GM18907 (cell line): ENCODE measurements around the gene AIDA.

Source experiments
- ATAC-seq: cut with Tn5 transposase; IDR thresholded peaks from one replicate; pipeline ENCODE4 v1.9.1; 2021; ENCODE audit warnings: mild to moderate bottlenecking, moderate library complexity; ENCODE audit not compliant: unreplicated experiment

The AIDA gene

GRCh38 chr1:222653178-222653827 lies 59.0 kb downstream of the AIDA start:
- peak; percentile 76 for ATAC-seq

DNA sequence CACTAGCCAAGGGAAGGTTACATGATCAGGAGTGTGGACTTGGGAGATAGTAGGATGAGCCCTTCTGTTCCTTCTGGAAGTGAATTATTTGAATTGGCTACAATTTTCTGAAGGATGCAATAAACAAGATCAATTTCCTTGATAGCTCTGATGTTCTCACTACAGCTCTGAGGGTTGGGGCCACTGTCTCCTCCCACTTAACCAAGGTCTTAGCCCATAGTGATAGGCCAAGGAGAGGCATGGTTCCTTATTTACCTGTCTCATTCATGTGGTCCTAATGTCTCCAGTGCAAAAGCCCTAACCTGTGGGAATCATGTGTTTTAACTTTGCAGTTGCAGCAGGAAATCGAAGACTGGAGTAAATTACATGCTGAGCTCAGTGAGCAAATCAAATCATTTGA lies 59.6 kb downstream of the AIDA start:
- no peak for ATAC-seq

GRCh38 chr1:222644636-222644980 lies 67.7 kb downstream of the AIDA start:
- ATAC-seq: no peak

- peak; percentile 96 for ATAC-seq
Measured at GRCh38 chr1:222643938-222644635, 68.2 kb downstream of the AIDA start.

GRCh38 chr1:222643606-222643937 lies 68.7 kb downstream of the AIDA start:
- no peak for ATAC-seq

GRCh38 chr1:222642468-222642867 lies 69.8 kb downstream of the AIDA start:
- no peak for ATAC-seq

DNA sequence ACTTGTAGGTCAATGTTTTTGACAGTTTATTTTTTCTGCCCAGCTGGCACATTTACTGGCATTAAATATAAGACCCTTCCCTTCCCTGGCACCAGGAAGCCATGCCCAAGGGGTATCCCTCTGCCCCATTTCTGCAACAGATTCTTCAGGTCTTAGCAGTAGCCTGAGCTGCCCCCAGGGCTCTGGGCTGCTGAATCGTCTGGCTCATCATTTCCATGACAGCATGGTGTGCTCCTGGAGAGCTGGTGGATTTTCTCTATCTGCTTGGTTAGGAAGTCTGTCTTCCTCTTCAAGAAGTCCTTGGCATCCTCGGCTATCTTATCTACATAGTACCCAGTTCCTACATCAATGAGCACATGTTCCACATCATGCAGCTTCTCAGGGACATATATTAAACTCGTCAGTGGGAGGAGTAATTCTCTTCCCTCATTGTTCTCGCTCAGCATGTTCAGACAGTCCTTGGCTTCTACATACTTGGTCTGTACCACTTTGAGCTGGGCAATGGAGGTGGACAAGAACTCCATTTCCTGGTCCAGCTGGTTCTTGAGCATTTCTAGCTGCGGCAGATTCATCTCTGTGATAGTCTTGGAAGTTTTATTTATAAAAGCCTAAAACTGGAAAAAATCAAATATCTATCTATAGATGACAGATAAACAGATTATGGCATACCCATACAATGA lies 70.9 kb downstream of the AIDA start:
- no peak for ATAC-seq

- ATAC-seq: peak; percentile 83
Measured at GRCh38 chr1:222634180-222635013, 77.9 kb downstream of the AIDA start.

DNA sequence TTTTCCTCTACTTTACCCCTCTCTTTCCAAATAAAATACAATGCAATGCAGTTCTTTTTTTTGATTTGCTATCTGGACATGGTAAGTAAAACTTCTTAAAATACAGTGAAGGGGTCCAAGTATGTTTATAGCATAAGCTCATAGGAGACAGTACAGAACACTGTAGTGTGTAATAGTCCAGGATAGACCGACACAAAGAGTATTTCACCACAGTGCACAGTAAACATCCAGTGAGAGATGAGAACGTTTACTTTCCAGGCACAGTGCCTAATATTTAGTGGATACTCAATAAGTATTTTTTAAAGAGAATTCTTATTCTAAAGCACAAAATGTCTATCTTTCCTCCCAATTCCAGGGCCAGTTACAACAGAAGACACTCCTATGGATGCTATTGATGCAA lies 79.5 kb downstream of the AIDA start:
- no peak for ATAC-seq

DNA sequence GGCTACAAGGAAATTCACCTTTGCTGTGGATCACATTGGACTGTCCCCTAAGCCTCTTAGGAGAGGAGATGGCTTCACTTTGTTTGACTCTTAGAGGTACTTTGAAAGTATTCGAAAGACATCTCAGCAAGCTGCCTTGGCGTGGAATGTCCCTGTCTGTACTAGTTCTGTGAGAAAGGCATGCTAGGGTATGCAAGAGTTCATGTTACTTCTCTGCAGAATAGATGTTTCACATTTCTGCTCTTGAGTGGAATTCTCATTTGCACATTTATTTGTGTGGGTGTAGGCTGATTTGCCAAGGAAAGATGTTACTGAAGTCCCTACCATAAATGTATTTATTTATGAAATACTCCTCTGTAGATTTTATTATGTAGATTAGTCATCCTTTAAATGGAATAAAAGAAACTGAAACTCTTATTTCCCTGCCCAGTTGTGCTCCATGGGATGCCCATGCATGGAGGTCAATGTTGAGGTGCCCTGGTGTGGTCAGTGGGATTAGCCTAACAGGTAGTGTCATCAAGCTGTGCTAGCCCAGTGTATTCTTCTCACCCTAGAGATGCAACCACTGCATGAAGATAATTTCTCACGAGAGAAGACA lies 80.6 kb downstream of the AIDA start:
- no peak for ATAC-seq

GRCh38 chr1:222629921-222630535 lies 82.3 kb downstream of the AIDA start:
- ATAC-seq: no peak

- ATAC-seq: no peak
Measured at GRCh38 chr1:222627232-222627631, 85.1 kb downstream of the AIDA start.

DNA sequence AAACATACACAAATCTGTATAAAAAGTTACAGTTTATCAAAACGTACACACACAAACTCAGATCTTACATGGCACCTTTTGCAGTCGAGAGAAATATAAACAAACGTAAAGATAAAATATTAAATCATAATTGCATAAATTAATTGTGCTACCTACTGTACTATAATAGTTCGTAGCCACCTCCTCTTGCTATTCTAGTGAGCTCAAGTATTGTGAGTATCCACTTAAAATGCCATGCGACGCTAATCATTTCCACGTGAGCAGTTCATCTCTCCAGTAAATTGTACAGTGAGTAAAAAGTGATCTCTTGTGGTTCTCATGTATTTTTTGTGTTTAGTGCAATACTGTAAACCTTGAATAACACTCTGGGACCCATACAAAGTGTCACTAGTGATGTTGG lies 88.1 kb downstream of the AIDA start:
- ATAC-seq: no peak

DNA sequence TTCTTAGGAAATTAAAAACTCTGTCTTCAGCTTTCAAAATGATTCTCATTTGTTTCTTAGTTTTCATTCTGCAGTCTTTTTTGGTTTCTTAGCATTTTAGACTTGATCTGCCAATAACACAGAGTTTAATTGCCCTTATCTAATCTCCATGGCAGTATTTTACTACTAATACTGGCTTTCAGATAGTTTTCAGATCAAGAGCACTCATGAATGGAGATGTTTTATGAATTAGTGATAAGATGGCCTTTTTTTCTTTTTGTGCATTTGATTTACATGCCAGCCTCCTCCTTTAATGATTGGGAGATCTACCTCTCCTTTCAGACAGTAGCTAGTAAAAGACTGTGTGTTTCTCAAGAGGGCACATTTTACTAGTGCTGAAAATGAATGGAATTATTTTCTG lies 88.8 kb downstream of the AIDA start:
- ATAC-seq: no peak

DNA sequence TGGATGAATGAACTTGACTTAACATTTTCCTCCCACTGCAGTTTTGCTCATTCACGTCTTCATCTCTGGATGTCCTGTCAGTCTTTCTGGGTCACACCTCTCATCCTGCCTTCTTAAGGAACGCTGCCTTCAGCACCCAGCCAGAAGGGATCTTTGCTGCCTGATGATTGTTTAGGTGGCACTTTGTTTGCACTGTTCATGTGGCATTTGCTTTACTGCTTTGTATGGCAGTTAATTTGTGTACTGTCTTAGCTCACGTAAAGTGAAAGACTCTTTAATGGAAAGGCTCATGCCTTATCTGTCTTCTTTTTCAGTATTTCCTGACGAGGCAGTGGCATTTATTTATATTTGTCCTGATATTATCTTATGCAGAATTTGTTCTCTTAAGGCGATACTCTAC lies 89.5 kb downstream of the AIDA start:
- ATAC-seq: no peak

- peak; percentile 64 for ATAC-seq
Measured at GRCh38 chr1:222620566-222620965, 91.7 kb downstream of the AIDA start.

- ATAC-seq: no peak
Measured at GRCh38 chr1:222618880-222619596, 93.3 kb downstream of the AIDA start.
